Activated gamma-delta T cell (primary cell): Measurements from ENCODE around the gene SLC35F3.

Source experiments
- DNase-seq: peaks from one replicate; lab custom pipeline; 2025; lab: John Stamatoyannopoulos, UW

SLC35F3 gene

DNA sequence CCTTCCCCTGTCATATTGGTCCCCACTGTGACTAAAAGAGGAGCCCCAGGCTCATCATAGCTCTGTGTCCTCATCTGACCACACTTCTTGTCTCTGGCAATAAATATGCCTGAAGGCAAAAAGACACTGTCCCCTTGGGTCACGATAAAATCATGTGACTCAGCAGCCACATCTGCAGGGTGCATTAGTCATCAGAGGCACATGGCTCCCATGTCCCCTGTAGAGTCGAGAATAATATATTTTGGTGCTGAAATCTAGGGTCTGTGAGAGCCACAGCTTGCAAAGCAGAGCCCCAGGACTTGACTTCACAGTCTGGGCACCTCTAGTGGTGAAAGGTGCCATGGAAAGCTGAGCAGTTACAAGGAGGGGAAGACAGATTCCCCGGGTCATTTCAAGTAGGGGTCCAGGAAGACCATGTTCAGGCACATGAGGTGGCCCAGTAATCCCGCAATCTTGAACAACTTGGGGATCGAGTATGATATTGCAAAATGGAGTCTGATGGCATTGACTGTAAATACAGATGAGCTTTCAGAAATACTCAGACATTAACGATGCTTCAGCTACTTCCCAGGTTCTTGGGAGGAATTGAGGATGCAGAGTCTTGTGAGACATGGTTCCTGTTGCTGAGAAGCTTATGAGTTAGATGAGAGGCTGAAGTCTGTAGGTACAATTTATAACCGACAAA is 68.6 kb downstream of the SLC35F3 start:
- DNase-seq: no peak

DNA sequence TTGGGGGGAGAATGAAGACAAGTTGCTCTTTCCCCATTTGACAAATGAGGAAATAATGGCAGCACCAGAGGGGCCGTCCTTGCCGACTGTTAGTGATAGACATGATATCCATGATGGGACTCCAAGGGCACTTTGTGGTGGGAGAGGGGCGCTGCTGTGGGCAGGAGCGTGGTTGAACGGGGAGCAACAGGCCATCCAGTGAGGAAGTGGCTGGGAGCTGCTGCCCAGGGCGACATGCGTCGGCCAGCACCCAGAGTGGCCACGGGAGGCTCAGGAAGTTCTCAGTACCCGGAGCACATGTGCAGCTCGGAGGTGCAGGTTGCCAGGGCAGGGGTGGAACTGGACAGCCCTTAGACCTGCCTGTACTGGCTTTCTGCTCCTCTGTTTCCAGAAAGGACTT is 71.0 kb downstream of the SLC35F3 start:
- DNase-seq: no peak

DNA sequence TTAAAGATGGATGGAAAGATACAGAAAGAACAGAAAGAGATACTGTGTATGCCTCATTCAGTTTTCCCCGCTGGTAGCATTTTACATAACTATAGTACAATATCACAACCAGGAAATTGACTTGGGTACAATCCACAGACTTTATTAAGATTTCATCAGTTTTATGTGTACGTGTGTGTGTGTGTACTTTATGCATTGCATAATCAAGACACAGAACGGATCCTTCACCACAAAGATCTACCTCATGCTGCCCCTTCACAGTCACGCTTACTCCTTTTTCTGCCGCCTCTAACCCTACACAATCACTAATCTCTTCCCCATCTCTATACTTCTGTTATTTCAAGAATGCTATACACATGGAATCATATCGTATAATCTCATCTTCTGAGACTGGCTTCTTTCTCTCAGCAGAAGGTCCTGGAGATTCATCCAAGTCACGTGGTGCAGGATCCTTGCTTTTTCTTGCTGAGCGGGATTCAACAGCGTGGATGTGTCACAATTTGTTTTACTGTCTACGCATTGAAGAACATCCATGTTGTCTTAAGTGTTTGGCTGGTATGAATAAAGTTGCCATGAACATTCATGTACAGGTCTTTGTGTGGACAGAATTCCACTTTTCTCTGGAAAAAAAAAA is 76.7 kb downstream of the SLC35F3 start:
- DNase-seq: no peak

DNA sequence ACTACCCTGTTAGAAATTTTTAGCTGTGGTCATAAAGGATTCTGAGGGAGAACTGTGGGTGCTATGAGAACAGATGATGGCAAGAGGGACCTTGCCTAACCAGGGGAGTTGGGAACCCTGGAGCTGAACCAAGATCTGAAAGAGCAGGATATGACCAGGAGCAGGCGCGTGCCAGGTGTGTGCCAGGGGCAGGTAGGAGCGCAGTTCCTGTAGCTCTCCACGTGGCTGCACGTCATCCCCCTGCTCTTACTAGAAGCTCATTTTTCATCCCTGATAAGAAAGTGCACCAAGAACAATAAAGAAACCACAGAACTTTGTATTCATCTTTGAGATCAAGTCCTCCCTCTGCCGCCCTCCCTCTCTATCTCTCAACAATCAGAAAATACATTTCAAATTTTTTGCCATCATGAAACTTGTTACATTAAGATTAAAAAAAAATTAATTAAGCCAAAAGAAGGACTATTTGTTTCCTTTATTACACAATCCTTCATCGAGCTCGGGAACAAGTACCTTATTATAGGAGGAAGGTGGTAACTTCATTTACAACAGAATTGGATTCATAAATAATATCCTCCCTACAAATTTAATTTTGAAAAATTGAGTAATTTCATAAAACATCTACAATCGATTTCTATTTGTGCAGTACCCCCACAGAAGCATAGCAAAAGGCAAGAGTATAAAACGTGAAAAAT is 78.5 kb downstream of the SLC35F3 start:
- DNase-seq: no peak

DNA sequence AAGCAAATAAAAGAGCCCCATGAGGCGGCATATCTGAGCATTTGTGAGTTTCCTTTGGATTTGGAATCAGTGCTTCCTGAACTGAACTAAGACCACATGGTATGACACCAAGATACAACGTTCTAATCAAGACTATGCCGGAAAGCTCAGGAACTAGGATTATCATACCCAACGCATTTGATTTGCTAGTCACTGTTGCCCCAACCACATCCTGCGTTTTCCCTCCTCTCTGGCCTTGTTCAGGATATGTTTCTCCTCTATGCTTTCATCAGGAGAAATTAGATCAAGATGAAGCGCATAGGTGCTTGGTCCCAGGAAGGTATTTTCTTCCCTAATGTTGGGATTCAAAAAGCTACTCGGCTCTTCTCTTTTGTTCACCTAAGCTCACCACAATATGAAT is 79.3 kb downstream of the SLC35F3 start:
- no peak for DNase-seq

DNA sequence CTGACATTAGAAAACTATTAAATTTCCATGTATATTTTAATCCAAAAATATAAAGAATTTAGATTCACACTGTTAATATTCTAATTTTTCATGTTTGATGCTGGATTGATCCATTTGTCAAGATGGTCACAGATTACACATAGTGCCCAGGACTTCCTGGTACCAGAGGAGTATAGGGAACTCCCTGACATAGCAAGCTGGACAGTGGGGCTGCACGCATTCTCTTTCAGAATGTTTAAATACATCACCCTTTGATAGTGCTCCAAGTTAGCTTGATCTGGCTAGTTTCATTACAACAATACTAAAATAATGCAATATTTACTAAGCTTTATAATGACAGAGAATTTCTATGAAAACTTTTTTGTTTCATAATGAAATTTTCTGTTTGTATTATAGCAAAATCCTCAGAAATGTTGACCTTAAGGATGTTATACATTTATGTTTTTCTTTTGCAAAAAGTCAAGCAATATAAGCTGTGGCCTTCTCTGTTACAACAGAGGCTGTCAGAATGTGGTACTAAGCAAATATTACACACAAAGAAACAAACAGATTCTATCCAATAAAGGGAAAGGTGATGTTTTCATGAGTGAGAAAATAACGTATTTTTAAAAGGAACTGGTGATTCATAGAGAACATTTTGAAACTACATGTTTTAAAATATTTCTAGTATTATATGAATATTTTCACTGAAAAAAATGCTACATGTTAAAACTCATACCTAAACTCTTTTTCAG is 84.7 kb downstream of the SLC35F3 start:
- DNase-seq: no peak

DNA sequence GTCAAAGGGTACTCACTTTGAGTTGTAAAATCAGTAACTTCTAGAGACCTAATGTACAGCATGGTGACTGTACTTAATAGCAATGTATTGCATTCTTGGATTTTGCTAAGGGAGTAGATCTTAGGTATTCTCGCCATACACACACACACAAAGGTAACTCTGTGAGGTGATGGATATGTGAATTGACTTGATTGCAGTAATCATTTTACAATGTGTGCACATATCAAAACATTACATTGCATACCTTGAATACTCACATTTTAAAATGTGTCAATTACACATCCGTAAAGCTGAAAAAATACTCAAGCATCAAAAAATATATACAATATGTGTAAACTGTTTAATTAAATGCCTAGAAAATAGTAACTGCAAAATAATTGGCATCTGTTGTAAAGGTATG is 86.0 kb downstream of the SLC35F3 start:
- DNase-seq: no peak

DNA sequence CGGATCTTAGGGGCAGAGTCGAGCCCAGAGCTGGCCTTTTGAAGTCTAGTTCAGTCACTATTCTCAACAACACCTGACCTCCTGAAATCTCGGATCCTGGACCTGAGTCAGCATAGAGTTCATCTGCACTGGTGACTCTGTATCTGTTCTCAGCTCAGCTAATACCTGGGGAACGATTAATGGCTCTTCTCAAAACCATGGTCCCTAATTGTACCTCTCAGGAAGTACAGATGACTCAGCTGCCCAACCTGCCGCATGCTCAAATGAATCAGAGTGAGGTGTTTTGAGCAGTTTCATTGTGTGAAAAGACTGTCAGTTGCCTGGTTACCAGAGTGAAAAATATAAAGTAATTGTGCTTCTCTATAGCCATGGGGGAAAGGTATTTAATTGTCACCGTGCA is 89.2 kb downstream of the SLC35F3 start:
- DNase-seq: no peak

DNA sequence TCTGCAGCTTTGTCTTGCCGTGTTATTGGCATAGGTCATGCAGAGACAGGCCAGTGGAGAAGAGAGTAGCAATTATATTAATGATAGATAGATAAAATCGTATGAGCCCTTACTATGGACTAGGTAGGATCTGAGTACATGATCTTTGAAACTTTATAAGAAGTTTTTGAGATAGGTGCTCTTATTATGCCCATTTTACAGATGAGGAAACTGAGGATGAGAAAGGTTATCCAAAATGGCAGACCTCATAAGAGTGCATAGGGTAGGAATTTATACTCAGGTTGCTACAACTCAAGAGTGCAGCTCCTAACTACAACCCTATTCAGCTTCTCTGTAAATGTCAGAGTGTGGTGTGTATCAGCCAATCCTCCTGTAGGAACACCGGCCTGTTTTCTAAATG is 89.6 kb downstream of the SLC35F3 start:
- DNase-seq: no peak

DNA sequence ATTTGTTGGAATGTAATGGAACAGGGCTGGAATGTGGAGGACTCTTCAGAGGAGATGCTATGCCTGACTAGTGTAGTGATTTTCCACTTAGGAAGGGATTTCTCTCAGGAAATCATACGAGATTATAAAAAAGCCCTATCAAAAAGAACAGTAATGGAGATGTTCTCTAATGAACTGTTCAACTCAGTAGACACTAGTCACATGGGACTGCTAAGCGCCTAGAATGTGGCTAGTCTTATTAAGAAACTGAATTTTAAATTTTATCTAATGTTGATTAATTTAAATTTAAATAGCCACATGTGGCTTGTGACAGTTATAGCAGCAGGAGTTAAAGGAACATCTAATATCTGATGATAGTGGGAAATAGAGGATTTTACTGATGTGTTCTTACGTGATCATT is 94.0 kb downstream of the SLC35F3 start:
- no peak for DNase-seq

DNA sequence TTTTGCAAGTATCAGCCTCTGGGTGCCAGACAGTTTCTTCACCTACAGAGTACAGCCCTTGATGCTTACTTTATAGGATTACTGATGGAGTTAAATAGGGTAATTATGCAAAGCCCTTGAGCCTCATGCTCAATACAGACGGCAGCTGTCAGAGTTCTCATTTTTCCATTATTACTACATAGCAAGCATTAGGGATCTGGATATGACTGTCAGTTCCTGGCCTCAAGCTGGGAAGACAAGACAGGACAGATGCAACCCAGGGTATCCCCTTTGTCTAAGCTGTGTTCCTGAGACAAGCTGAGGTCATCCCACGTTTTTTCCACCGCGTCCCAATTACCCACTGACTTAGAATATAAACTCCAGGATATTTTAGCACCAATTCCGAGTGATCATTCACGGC is 94.4 kb downstream of the SLC35F3 start:
- no peak for DNase-seq

DNA sequence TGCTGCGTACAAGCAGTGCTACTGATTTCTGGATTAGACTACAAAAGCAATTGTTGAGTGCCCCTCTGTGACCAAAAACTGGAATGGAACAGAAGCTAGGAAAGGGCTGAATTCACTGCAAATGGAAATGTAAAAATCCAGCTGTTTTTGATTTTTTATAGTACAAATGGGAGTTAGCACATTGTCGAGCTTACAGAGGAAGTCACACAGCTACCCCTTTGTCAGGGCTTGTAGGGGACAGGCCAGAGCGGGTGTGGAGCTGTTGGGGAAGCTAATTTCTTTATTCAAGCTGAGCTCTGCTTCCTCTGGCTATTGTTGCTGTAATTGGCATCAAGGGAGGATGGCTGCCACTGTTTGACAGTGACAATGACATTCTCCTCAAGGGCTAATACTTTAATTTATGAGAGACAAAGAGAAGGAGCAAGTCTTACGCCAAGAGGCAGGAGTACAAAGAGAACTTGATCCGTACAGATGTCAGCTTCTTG is 96.1 kb downstream of the SLC35F3 start:
- no peak for DNase-seq

DNA sequence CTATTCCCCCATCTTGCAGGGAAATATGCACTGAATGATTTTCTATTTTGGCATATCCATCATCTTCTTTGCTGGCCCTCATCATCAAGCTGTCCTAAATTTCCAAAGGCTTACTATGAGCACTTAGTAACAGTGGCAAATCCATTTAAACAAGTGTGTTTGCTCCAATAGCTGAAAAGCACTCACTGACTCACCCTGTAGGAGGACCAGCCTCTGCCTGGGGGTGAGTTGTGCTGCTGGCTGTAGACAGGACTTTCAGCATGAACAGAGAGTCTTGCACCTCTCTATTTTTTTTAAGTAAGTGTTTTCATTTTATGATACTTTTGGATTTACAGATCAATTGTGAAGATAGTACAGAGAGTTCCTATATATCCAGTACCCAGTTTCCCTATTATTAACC is 97.3 kb downstream of the SLC35F3 start:
- DNase-seq: no peak

DNA sequence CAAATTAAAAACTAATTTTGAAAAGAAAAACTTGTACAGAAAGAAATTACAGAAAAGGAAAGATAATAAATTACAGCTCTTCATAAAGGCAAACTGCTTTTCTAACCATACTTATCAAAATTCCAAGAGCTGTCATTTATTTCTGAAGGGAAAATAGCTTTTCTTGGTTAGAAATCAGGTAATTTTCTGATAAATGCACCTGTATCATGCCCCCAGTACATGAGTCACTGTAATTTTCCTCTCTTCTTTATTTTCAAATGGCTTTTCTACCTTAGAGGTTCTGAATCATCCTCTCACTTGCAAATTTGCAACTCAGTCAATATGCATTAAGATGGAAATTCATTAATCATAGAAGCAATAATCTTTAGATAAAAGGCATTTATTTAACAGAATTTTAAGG is 100.1 kb downstream of the SLC35F3 start:
- no peak for DNase-seq

DNA sequence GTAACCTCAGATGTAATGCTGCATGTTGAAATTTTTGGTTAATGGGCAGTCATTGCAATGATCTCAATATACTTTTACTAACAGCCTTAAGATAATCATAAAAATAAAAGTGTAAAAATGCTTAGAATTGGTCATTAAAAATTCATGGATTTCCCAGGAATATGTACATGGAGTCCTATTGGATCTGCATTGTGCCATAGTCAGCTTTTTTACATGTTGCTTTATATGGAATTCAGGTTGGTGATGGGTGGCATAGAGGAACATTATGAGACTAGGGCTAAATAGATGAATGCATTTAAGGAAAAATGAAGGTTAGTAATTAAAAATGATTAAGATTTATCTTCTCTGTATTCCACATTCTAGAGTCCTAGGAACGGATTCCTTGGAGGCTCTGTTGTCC is 103.2 kb downstream of the SLC35F3 start:
- DNase-seq: no peak

DNA sequence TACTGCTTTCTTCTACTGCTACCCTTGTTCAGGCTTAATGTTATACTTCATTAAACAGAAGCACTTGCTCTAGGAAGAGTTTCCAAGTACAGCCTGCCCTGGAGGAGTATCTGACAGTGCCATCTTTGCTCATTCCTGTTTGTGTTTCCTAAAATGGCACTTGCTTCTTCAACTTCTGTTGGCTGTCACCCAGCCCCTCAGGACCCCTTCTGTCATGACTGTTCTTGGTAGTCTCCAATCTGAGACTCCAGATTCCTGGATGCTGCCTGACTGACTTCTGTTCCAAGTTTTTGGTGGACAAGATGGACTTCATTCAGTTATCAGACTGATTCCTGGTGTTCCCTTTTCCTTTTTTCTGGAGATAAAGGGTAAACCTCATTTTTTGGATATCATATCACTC is 104.1 kb downstream of the SLC35F3 start:
- no peak for DNase-seq

DNA sequence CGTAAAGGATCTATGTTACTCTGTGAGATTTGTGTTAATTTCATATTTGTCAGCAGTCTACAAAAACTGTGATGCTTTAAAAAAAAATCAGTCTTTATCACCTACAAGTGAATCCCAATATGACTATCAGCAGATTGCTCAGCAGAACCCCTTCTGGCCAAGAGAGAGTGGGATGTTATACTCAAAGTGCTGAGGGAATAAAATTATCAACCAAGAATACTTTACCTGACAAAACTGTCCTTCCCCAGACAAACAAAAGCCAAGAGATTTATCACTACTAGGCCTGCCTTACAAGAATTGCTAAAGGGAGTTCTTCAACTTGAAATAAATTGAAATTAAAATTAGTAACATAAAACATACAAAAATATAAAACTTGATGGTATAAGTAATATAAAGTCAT is 105.2 kb downstream of the SLC35F3 start:
- DNase-seq: no peak

DNA sequence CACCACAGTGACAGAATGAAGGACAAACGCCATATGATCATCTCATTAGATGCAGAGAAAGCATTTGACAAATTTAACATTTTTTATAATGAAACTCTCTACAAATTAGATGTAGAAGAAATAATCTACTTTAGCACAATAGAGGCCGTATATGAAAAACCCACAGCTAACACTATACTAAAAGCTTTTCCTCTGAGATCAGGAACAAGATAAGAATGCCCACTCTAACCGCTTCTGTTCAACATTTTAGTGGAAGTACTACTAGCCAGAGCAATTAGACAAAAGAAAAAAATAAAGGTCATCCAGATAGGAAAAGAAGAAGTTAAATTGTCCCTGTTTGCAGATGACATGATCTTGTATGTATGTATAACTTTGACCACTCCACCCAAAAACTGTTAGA is 109.7 kb downstream of the SLC35F3 start:
- DNase-seq: no peak

DNA sequence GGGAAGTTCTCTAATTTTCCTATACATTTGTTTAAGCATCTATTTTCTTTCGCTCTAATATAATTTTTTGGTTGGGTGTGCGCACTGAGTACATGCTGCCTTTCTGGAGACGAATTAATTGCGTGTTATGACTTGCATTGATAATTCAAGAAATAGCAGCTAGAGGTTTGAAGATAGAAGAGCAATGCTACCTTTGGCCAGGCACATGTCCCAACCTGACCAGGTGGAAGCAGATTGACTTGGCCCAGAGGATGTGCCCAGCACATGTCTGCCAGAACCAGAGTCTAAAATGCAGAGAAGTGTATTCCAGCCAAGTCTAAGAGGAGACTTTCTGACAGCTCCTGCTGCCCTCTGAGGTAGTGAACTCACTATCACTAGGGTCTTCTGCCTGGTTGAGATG is 114.3 kb downstream of the SLC35F3 start:
- no peak for DNase-seq

DNA sequence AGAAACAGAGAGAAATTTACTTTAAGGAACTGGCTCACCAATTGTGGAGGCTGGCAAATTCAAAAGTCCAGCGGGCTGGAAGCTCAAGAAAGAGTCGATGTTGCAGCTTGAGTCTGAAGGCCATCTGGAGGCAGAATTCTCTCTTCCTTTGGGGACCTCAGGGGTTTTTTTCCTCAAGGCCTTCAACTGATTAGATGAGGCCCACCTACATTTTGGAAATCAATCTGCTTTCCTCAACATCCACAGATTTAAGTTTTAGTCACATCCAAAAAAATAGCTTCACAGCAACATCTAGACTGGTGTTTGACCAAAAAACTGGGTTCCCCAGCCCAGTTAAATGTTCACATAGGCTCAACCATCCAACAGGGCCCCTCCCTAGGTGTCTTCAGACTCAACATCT is 114.9 kb downstream of the SLC35F3 start:
- DNase-seq: no peak

DNA sequence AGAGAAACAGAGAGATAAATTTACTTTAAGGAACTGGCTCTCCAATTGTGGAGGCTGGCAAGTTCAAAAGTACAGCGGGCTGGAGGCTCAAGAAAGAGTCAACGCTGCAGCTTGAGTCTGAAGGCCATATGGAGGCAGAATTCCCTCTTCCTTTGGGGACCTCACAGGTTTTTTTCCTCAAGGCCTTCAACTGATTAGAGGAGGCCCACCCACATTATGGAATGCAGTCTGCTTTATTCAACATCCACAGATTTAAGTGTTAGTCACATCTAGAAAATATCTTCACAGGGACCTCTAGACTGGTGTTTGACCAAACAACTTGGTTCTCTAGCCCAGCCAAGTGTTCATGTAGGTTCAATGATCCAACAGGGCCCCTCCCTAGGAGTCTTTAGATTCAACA is 117.8 kb downstream of the SLC35F3 start:
- DNase-seq: no peak

DNA sequence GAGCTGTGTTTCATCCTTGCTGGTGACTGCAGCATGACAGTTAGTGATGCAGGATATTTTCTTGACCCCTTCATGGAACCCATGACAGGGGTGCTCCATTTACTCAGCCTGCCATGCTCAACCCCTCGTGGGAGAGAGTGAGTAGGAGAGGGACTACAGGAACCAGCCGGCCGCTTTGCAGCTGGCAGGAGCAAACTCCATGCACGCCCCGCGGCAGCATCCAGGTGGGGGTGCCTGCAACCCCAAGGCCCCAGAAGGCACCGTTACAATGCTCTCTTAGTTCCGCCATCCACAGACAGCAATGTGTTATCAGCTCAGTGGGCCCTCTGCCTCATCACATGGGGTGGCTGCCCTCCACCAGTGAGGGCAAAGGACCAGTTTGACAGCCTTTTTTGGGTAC is 135.1 kb downstream of the SLC35F3 start:
- no peak for DNase-seq
